ENCODE measurements around the gene PZP. TPM values are rescaled to one million over a fixed set of nuclear protein-coding genes. Genes with fewer than 3 reads are reported as not detected.
A peak's percentile ranks its signal among the peaks of the same experiment; 100 is the strongest.

The PZP gene
- total RNA-seq, 1 donor from 2014 or later, result 0.26 TPM

- no peak for DNase-seq (ENCODE audit: low read depth in 2 of 2)
Observed at GRCh38 chr12:9124383-9125031, 83.7 kb downstream of the PZP start.

- no peak for DNase-seq (ENCODE audit: low read depth in 2 of 2)
Observed at GRCh38 chr12:9123781-9124382, 84.3 kb downstream of the PZP start.

GRCh38 chr12:9122091-9122609, 86.0 kb downstream of the PZP start:
- DNase-seq (ENCODE audit: low read depth in 2 of 2), result no peak

- no peak for DNase-seq (ENCODE audit: low read depth in 2 of 2)
Observed at GRCh38 chr12:9120487-9121184, 87.6 kb downstream of the PZP start.

GRCh38 chr12:9118158-9118557, 90.0 kb downstream of the PZP start:
- peak in 1 of 2 donors; percentile 32 for DNase-seq (ENCODE audit: low read depth in 2 of 2)

- DNase-seq (ENCODE audit: low read depth in 2 of 2), result peak; percentile 26 to 63
Observed at GRCh38 chr12:9115731-9116559, 92.2 kb downstream of the PZP start, which contains the start of gene A2M. Gene A2M (minus strand): TSS chr12:9115919. CDS start chr12:9115849, 70 bp downstream.

- no peak for DNase-seq (ENCODE audit: low read depth in 2 of 2)
Observed at GRCh38 chr12:9114946-9115345, 93.2 kb downstream of the PZP start.

- DNase-seq (ENCODE audit: low read depth in 2 of 2), result no peak
Observed at GRCh38 chr12:9113987-9114309, 94.2 kb downstream of the PZP start.

GRCh38 chr12:9113296-9113986, 94.8 kb downstream of the PZP start:
- no peak for DNase-seq (ENCODE audit: low read depth in 2 of 2)

GRCh38 chr12:9112076-9112853, 95.9 kb downstream of the PZP start:
- DNase-seq (ENCODE audit: low read depth in 2 of 2), result no peak

- DNase-seq (ENCODE audit: low read depth in 2 of 2), result no peak
Observed at GRCh38 chr12:9111525-9111924, 96.7 kb downstream of the PZP start.

- DNase-seq (ENCODE audit: low read depth in 2 of 2), result no peak
Observed at GRCh38 chr12:9109737-9110491, 98.3 kb downstream of the PZP start.

- DNase-seq (ENCODE audit: low read depth in 2 of 2), result no peak
Observed at GRCh38 chr12:9109213-9109522, 99.0 kb downstream of the PZP start.

- DNase-seq (ENCODE audit: low read depth in 2 of 2), result no peak
Observed at GRCh38 chr12:9108504-9109212, 99.5 kb downstream of the PZP start.

GRCh38 chr12:9107542-9107873, 100.7 kb downstream of the PZP start:
- no peak for DNase-seq (ENCODE audit: low read depth in 2 of 2)

GRCh38 chr12:9106610-9107541, 101.3 kb downstream of the PZP start:
- no peak for DNase-seq (ENCODE audit: low read depth in 2 of 2)

GRCh38 chr12:9106067-9106466, 102.1 kb downstream of the PZP start:
- DNase-seq (ENCODE audit: low read depth in 2 of 2), result no peak

GRCh38 chr12:9104767-9105423, 103.3 kb downstream of the PZP start:
- DNase-seq (ENCODE audit: low read depth in 2 of 2), result no peak

Measured in dermis microvascular lymphatic vessel endothelial cell (primary cell).